ENCODE results near the gene KERA.
"Not testable (repeated sequence)": the region's sequence is repeated elsewhere in the genome, so short reads cannot be mapped to it uniquely, and the experiment has no call there.

The KERA gene

GRCh38 chr12:91094032-91094662, 36.3 kb upstream of the KERA start:
- Histone ChIP-seq H3K4ac (ENCODE audit: low read length) (no peak overlapping the region), H3K9ac (ENCODE audit: low read depth, low read length, poor library complexity) (no peak overlapping the region), H3K27me3 (ENCODE audit: control insufficient read depth in 3 of 3, insufficient read depth in 3 of 3, low read depth in 1 of 3, low read length in 3 of 3) (no peaks in the 10 kb centered on the region), H2BK15ac (ENCODE audit: low read length) (no peak overlapping the region), H3K4me1 (ENCODE audit: control insufficient read depth in 2 of 2, insufficient read depth in 1 of 2, low read depth in 1 of 2, low read length in 2 of 2) (peaks cover 0 to 8% of the 10 kb centered on the region in 2 donors), H3K9me3 (replicated peaks in 1 of 2; ENCODE audit: control insufficient read depth in 2 of 2, insufficient read depth in 1 of 2, low read depth in 1 of 2, low read length in 2 of 2) (no peaks in the 10 kb centered on the region), H4K91ac (ENCODE audit: low read depth, low read length, poor library complexity) (no peak overlapping the region), H3K79me1 (ENCODE audit: low read depth, low read length) (no peaks in the 10 kb centered on the region), H2BK12ac (ENCODE audit: low read length) (no peak overlapping the region), H2BK120ac (ENCODE audit: low read depth, low read length) (no peak overlapping the region), H3K4me3 (ENCODE audit: low read length in 2 of 2) (no peak overlapping the region), H3K23ac (ENCODE audit: low read depth, low read length, poor library complexity) (no peak overlapping the region), H2AFZ (ENCODE audit: low read length) (no peak overlapping the region), H3K27ac (replicated peaks; ENCODE audit: low read length) (no peak overlapping the region), H2BK5ac (ENCODE audit: low read length) (no peak overlapping the region), H4K8ac (ENCODE audit: low read depth, low read length) (no peak overlapping the region), H3K4me2 (ENCODE audit: insufficient read depth, low read length, poor library complexity, severe bottlenecking) (no peak overlapping the region), H2AK5ac (ENCODE audit: low read depth, low read length) (no peak overlapping the region), H3K18ac (ENCODE audit: low read length) (no peak overlapping the region), H3K36me3 (replicated peaks in 1 of 2; ENCODE audit: control insufficient read depth in 2 of 2, insufficient read depth in 2 of 2, low read length in 2 of 2) (no peaks in the 10 kb centered on the region), H3K14ac (ENCODE audit: low read length) (no peak overlapping the region)
- DNase-seq (ENCODE audit: low spot score), result no peak

GRCh38 chr12:91093341-91093740, 35.5 kb upstream of the KERA start:
- Histone ChIP-seq H3K4me3 (ENCODE audit: low read length in 2 of 2) (no peak overlapping the region), H2BK15ac (ENCODE audit: low read length) (no peak overlapping the region), H2BK12ac (ENCODE audit: low read length) (no peak overlapping the region), H2AFZ (ENCODE audit: low read length) (no peak overlapping the region), H2AK5ac (ENCODE audit: low read depth, low read length) (no peak overlapping the region), H3K18ac (ENCODE audit: low read length) (no peak overlapping the region), H4K8ac (ENCODE audit: low read depth, low read length) (no peak overlapping the region), H3K9me3 (replicated peaks in 1 of 2; ENCODE audit: control insufficient read depth in 2 of 2, insufficient read depth in 1 of 2, low read depth in 1 of 2, low read length in 2 of 2) (no peaks in the 10 kb centered on the region), H3K4me2 (ENCODE audit: insufficient read depth, low read length, poor library complexity, severe bottlenecking) (no peak overlapping the region), H3K79me1 (ENCODE audit: low read depth, low read length) (no peaks in the 10 kb centered on the region), H3K4ac (ENCODE audit: low read length) (no peak overlapping the region), H3K36me3 (replicated peaks in 1 of 2; ENCODE audit: control insufficient read depth in 2 of 2, insufficient read depth in 2 of 2, low read length in 2 of 2) (no peaks in the 10 kb centered on the region), H3K9ac (ENCODE audit: low read depth, low read length, poor library complexity) (no peak overlapping the region), H4K91ac (ENCODE audit: low read depth, low read length, poor library complexity) (no peak overlapping the region), H3K27ac (replicated peaks; ENCODE audit: low read length) (no peak overlapping the region), H3K23ac (ENCODE audit: low read depth, low read length, poor library complexity) (no peak overlapping the region), H3K14ac (ENCODE audit: low read length) (no peak overlapping the region), H3K4me1 (ENCODE audit: control insufficient read depth in 2 of 2, insufficient read depth in 1 of 2, low read depth in 1 of 2, low read length in 2 of 2) (peaks cover 0 to under 1% of the 10 kb centered on the region in 2 donors), H2BK5ac (ENCODE audit: low read length) (no peak overlapping the region), H3K27me3 (ENCODE audit: control insufficient read depth in 3 of 3, insufficient read depth in 3 of 3, low read depth in 1 of 3, low read length in 3 of 3) (no peaks in the 10 kb centered on the region), H2BK120ac (ENCODE audit: low read depth, low read length) (no peak overlapping the region)
- no peak for DNase-seq (ENCODE audit: low spot score)
- no CpG with 5 or more reads among the region's 4 CpGs for WGBS, 2 donors (ENCODE audit: extremely low coverage in 2 of 2, insufficient read length in 2 of 2, insufficient replicate concordance in 1 of 2)

- Histone ChIP-seq H3K36me3 (replicated peaks in 1 of 2; ENCODE audit: control insufficient read depth in 2 of 2, insufficient read depth in 2 of 2, low read length in 2 of 2) (no peaks in the 10 kb centered on the region), H3K9me3 (replicated peaks in 1 of 2; ENCODE audit: control insufficient read depth in 2 of 2, insufficient read depth in 1 of 2, low read depth in 1 of 2, low read length in 2 of 2) (no peaks in the 10 kb centered on the region), H2BK5ac (ENCODE audit: low read length) (no peak overlapping the region), H3K23ac (ENCODE audit: low read depth, low read length, poor library complexity) (no peak overlapping the region), H3K4me1 (ENCODE audit: control insufficient read depth in 2 of 2, insufficient read depth in 1 of 2, low read depth in 1 of 2, low read length in 2 of 2) (no peaks in the 10 kb centered on the region), H2AK5ac (ENCODE audit: low read depth, low read length) (no peak overlapping the region), H2BK15ac (ENCODE audit: low read length) (no peak overlapping the region), H3K4ac (ENCODE audit: low read length) (no peak overlapping the region), H3K9ac (ENCODE audit: low read depth, low read length, poor library complexity) (no peak overlapping the region), H4K91ac (ENCODE audit: low read depth, low read length, poor library complexity) (no peak overlapping the region), H3K4me3 (ENCODE audit: low read length in 2 of 2) (no peak overlapping the region), H3K18ac (ENCODE audit: low read length) (no peak overlapping the region), H2BK120ac (ENCODE audit: low read depth, low read length) (no peak overlapping the region), H2BK12ac (ENCODE audit: low read length) (no peak overlapping the region), H2AFZ (ENCODE audit: low read length) (peak overlapping the region; percentile 53), H3K79me1 (ENCODE audit: low read depth, low read length) (no peaks in the 10 kb centered on the region), H3K27me3 (ENCODE audit: control insufficient read depth in 3 of 3, insufficient read depth in 3 of 3, low read depth in 1 of 3, low read length in 3 of 3) (no peaks in the 10 kb centered on the region), H4K8ac (ENCODE audit: low read depth, low read length) (no peak overlapping the region), H3K4me2 (ENCODE audit: insufficient read depth, low read length, poor library complexity, severe bottlenecking) (no peak overlapping the region), H3K14ac (ENCODE audit: low read length) (no peak overlapping the region), H3K27ac (replicated peaks; ENCODE audit: low read length) (no peak overlapping the region)
- DNase-seq (ENCODE audit: low spot score), result no peak
- no CpG with 5 or more reads among the region's 6 CpGs for WGBS, 2 donors (ENCODE audit: extremely low coverage in 2 of 2, insufficient read length in 2 of 2, insufficient replicate concordance in 1 of 2)
These were observed 34.3 kb upstream of the KERA start for GRCh38 chr12:91091916-91092715.

- DNase-seq (ENCODE audit: low spot score); H3K23ac ChIP-seq (ENCODE audit: low read depth, low read length, poor library complexity): not testable (repeated sequence)
These were observed 32.1 kb upstream of the KERA start for GRCh38 chr12:91089953-91090352.

More at GRCh38 chr12:91089953-91090352, 32.1 kb upstream of the KERA start:
- H3K27ac ChIP-seq (replicated peaks; ENCODE audit: low read length); H3K4me2 ChIP-seq (ENCODE audit: insufficient read depth, low read length, poor library complexity, severe bottlenecking); H2AK5ac ChIP-seq (ENCODE audit: low read depth, low read length); H3K4me3 ChIP-seq (ENCODE audit: low read length in 2 of 2); H3K9ac ChIP-seq (ENCODE audit: low read depth, low read length, poor library complexity); H4K8ac ChIP-seq (ENCODE audit: low read depth, low read length); H2AFZ ChIP-seq (ENCODE audit: low read length); H2BK120ac ChIP-seq (ENCODE audit: low read depth, low read length); H3K14ac ChIP-seq (ENCODE audit: low read length); H3K27me3 ChIP-seq (ENCODE audit: control insufficient read depth in 3 of 3, insufficient read depth in 3 of 3, low read depth in 1 of 3, low read length in 3 of 3); H3K4me1 ChIP-seq (ENCODE audit: control insufficient read depth in 2 of 2, insufficient read depth in 1 of 2, low read depth in 1 of 2, low read length in 2 of 2); H3K36me3 ChIP-seq (replicated peaks in 1 of 2; ENCODE audit: control insufficient read depth in 2 of 2, insufficient read depth in 2 of 2, low read length in 2 of 2); H2BK5ac ChIP-seq (ENCODE audit: low read length); H3K4ac ChIP-seq (ENCODE audit: low read length); H3K79me1 ChIP-seq (ENCODE audit: low read depth, low read length); H4K91ac ChIP-seq (ENCODE audit: low read depth, low read length, poor library complexity); H3K18ac ChIP-seq (ENCODE audit: low read length); H3K9me3 ChIP-seq (replicated peaks in 1 of 2; ENCODE audit: control insufficient read depth in 2 of 2, insufficient read depth in 1 of 2, low read depth in 1 of 2, low read length in 2 of 2); H2BK15ac ChIP-seq (ENCODE audit: low read length); H2BK12ac ChIP-seq (ENCODE audit: low read length): not testable (repeated sequence)
- no CpG with 5 or more reads among the region's 2 CpGs for WGBS, 2 donors (ENCODE audit: extremely low coverage in 2 of 2, insufficient read length in 2 of 2, insufficient replicate concordance in 1 of 2)

All from neuronal stem cell (in vitro differentiated cells).